Astrocyte of the spinal cord (primary cell): ENCODE results near the gene YAF2.

Source experiments
- DNase-seq: peaks from one replicate; pipeline ENCODE4 v3.0.0; 2011; ENCODE audit warnings: low read depth, low spot score
- H3K4me3 ChIP-seq: 2 replicates; pipeline ENCODE4 v1.5.1; 2011; ENCODE audit warnings: low read depth, mild to moderate bottlenecking, low read length, moderate library complexity
- CTCF ChIP-seq: IDR thresholded peaks from 2 replicates; pipeline ENCODE4 v1.5.1; 2012; ENCODE audit warnings: low read depth, mild to moderate bottlenecking, low read length, inconsistent platforms
- in situ Hi-C: cut with HindIII; loops from 2 replicates; pipeline ENCODE4 v1.10.0; 2017; ENCODE audit warnings: low sequenced_read_pairs

YAF2 gene

GRCh38 chr12:42273706-42274105 lies 35.7 kb upstream of the YAF2 start:
- H3K4me3 ChIP-seq, result no peak overlapping the region
- no peak for TF ChIP-seq CTCF
- no peak for DNase-seq
- in situ Hi-C loops, result no loop called here

GRCh38 chr12:42270596-42270995 lies 32.5 kb upstream of the YAF2 start:
- DNase-seq, result no peak
- H3K4me3 ChIP-seq, result no peak overlapping the region
- no peak for TF ChIP-seq CTCF
- in situ Hi-C loops, result no loop called here

- TF ChIP-seq CTCF, result no peak
- in situ Hi-C loops, result no loop called here
- no peak overlapping the region for H3K4me3 ChIP-seq
- no peak for DNase-seq
Measured at GRCh38 chr12:42267413-42268190, 29.6 kb upstream of the YAF2 start.

GRCh38 chr12:42266579-42267230 lies 28.7 kb upstream of the YAF2 start:
- no peak overlapping the region for H3K4me3 ChIP-seq
- no peak for TF ChIP-seq CTCF
- DNase-seq, result no peak
- in situ Hi-C loops, result no loop called here

- DNase-seq, result no peak
- no peak for TF ChIP-seq CTCF
- in situ Hi-C loops, result no loop called here
Measured at GRCh38 chr12:42262271-42262670, 24.2 kb upstream of the YAF2 start.

GRCh38 chr12:42261708-42262107 lies 23.7 kb upstream of the YAF2 start:
- DNase-seq, result no peak
- TF ChIP-seq CTCF, result no peak
- in situ Hi-C loops, result no loop called here
- H3K4me3 ChIP-seq, result no peak overlapping the region

More at GRCh38 chr12:42262271-42262670, 24.2 kb upstream of the YAF2 start:
- no peak overlapping the region for H3K4me3 ChIP-seq
